HG02763 (cell line): ENCODE data around the gene PCDHB10.
"Not testable (repeated sequence)": the region's sequence is repeated elsewhere in the genome, so short reads cannot be mapped to it uniquely, and the experiment has no call there.

Source experiments
- ATAC-seq: cut with Tn5 transposase; IDR thresholded peaks from one replicate; pipeline ENCODE4 v1.9.1; 2021; ENCODE audit warnings: mild to moderate bottlenecking, moderate library complexity; ENCODE audit not compliant: unreplicated experiment

PCDHB10 gene

DNA sequence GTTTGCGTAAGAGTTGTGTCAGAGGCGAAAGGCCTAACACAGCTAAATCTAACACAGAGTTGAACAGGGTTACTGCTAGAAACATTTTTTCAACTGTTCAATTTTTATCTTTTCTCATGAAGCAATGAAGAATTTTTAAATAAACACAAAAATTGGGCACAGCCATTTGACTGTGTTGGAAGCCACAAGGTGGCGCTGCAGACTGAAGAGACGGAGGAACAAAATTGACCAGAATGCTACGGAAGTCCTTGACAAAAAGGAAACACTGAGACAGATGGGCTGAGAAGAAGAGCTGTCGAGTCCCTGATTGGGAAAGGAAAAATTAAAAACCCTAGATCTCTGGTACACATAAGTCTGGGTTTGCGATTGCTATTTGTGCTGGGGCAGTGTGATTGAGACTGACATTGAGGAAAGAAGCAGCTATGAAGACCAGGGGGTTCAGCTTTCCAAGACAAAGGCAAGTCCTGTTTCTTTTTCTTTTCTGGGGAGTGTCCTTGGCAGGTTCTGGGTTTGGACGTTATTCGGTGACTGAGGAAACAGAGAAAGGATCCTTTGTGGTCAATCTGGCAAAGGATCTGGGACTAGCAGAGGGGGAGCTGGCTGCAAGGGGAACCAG is 5.1 kb upstream of the PCDHB10 start, which contains the start of gene PCDHB9:
Gene PCDHB9 (plus strand): TSS at position 265 of the 616 bp plus-strand sequence. CDS start 158 bp downstream, at position 423.
- ATAC-seq, result no peak

DNA sequence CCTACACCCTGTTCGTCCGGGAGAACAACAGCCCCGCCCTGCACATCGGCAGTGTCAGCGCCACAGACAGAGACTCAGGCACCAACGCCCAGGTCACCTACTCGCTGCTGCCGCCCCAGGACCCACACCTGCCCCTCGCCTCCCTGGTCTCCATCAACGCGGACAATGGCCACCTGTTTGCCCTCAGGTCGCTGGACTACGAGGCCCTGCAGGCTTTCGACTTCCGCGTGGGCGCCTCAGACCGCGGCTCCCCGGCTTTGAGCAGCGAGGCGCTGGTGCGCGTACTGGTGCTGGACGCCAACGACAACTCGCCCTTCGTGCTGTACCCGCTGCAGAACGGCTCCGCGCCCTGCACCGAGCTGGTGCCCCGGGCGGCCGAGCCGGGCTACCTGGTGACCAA is 3.5 kb upstream of the PCDHB10 start:
- not testable (repeated sequence) for ATAC-seq

DNA sequence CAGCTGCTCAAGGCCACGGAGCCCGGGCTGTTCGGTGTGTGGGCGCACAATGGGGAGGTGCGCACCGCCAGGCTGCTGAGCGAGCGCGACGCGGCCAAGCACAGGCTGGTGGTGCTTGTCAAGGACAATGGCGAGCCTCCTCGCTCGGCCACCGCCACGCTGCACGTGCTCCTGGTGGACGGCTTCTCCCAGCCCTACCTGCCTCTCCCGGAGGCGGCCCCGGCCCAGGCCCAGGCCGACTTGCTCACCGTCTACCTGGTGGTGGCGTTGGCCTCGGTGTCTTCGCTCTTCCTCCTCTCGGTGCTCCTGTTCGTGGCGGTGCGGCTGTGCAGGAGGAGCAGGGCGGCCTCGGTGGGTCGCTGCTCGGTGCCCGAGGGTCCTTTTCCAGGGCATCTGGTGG is 3.0 kb upstream of the PCDHB10 start:
- ATAC-seq, result not testable (repeated sequence)

DNA sequence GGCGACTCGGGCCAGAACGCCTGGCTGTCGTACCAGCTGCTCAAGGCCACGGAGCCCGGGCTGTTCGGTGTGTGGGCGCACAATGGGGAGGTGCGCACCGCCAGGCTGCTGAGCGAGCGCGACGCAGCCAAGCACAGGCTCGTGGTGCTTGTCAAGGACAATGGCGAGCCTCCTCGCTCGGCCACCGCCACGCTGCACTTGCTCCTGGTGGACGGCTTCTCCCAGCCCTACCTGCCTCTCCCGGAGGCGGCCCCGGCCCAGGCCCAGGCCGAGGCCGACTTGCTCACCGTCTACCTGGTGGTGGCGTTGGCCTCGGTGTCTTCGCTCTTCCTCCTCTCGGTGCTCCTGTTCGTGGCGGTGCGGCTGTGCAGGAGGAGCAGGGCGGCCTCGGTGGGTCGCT is 2.2 kb downstream of the PCDHB10 start:
- not testable (repeated sequence) for ATAC-seq

DNA sequence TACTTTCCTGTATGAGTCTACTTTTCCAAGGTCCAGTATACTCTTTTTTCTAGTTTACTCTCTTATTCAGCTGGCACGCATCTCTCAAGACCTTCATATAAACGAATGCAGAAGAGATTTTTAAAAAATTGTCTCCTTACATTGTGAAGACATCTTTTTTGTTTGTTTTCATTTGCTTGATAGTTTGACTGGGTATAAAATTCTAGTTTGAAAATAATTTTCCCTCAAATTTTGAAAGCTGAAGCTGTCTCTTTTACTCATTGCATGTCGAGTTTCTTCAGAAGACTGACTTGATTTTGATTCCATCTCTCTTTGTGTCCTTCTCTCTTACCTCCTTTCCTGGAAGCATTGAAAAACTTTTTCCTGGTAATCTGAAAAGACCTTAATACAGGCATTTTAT is 4.2 kb downstream of the PCDHB10 start:
- no peak for ATAC-seq

DNA sequence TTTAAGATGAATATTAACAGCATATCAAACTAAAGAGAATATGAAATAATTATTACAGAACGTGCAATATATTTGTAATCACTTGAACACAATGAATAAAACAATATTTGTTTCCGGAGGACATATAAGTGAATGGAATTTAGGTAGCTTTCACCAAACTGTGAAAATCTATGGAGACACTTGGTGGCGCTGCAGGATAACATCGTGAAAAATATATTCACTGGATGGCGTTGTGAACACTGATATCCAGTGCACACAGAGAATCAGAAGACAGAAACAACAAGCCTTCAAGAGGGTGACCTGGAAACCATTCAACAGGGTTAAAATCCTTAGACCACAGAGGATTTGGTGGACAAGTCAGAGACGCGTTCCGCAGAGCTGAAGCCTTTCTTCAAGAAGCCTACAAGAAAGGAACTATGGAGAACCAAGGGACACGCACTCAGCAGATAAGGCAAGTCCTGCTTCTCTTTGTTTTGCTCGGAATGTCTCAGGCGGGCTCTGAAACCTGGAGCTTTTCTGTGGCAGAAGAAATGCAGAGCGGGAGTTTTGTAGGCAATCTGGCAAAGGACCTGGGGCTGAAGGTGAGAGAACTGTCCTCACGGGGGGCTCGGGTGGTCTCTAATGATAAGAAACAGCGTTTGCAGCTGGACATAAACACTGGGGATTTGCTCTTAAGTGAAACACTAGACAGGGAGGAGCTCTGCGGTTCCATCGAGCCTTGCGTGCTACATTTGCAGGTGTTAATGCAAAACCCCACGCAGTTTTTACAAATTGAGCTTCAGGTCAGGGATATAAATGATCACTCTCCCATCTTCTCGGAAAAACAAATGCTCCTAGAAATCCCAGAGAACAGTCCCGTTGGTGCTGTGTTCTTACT is 7.4 kb downstream of the PCDHB10 start, which contains the start of gene PCDHB11:
Gene PCDHB11 (plus strand): TSS at position 269 of the 877 bp plus-strand sequence. CDS start 148 bp downstream, at position 417.
- ATAC-seq, result no peak

DNA sequence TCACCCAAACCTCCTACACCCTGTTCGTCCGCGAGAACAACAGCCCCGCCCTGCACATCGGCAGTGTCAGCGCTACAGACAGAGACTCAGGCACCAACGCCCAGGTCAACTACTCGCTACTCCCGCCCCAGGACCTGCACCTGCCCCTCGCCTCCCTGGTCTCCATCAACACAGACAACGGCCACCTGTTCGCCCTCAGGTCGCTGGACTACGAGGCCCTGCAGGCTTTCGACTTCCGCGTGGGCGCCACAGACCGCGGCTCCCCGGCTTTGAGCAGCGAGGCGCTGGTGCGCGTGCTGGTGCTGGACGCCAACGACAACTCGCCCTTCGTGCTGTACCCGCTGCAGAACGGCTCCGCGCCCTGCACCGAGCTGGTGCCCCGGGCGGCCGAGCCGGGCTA is 9.0 kb downstream of the PCDHB10 start:
- ATAC-seq, result not testable (repeated sequence)

DNA sequence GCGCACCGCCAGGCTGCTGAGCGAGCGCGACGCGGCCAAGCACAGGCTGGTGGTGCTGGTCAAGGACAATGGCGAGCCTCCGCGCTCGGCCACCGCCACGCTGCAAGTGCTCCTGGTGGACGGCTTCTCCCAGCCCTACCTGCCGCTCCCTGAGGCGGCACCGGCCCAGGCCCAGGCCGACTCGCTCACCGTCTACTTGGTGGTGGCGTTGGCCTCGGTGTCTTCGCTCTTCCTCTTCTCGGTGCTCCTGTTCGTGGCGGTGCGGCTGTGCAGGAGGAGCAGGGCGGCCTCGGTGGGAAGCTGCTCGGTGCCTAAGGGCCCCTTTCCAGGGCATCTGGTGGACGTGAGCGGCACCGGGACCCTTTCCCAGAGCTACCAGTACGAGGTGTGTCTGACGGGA is 9.5 kb downstream of the PCDHB10 start:
- ATAC-seq, result not testable (repeated sequence)

DNA sequence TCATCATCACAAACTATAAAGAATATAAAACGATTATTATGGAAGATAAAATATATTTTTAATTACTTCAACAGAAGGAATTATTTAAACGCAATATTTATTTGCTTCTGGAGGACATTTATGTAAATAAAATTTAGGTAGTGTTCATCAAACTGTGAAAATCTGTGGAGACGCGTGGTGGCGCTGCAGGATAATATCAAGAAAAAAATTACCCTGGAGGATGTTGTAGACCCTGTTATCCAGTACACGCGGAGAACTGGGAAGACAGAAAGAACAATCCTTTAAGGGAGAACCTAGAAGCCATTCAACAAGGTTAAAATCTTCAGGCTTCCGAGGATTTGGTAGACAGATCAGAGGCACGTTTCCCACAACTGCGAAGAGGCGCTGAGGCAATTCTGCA is 16.3 kb downstream of the PCDHB10 start, which contains the start of gene PCDHB12:
Gene PCDHB12 (plus strand): TSS at position 242 of the 400 bp plus-strand sequence. CDS start 189 bp downstream, outside the sequence.
- no peak for ATAC-seq

DNA sequence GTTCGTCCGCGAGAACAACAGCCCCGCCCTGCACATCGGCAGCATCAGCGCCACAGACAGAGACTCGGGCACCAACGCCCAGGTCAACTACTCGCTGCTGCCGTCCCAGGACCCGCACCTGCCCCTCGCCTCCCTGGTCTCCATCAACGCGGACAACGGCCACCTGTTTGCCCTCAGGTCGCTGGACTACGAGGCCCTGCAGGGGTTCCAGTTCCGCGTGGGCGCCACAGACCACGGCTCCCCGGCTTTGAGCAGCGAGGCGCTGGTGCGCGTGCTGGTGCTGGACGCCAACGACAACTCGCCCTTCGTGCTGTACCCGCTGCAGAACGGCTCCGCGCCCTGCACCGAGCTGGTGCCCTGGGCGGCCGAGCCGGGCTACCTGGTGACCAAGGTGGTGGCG is 18.1 kb downstream of the PCDHB10 start:
- ATAC-seq, result not testable (repeated sequence)

DNA sequence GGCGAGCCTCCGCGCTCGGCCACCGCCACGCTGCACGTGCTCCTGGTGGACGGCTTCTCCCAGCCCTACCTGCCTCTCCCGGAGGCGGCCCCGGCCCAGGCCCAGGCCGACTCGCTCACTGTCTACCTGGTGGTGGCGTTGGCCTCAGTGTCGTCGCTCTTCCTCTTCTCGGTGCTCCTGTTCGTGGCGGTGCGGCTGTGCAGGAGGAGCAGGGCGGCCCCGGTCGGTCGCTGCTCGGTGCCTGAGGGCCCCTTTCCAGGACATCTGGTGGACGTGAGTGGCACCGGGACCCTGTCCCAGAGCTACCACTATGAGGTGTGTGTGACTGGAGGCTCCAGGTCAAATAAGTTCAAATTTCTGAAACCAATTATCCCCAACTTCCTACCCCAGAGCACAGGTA is 18.7 kb downstream of the PCDHB10 start:
- ATAC-seq, result not testable (repeated sequence)

DNA sequence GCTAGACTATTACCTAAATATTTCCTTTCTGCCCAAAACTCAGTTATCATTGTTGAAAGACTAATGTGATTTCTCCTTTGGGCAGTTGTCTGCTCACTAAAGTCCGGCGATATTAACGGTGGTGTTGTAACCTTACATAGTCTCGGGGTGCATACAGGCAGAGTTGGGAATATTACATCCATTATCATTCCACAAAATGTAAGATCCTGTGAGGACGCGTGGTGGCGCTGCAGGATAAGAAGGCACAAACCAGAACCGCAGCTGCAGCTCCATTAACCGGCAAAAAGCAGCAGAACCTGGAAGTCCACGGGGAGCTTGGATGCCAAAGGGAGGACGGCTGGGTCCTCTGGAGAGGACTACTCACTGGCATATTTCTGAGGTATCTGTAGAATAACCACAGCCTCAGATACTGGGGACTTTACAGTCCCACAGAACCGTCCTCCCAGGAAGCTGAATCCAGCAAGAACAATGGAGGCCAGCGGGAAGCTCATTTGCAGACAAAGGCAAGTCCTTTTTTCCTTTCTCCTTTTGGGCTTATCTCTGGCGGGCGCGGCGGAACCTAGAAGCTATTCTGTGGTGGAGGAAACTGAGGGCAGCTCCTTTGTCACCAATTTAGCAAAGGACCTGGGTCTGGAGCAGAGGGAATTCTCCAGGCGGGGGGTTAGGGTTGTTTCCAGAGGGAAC is 21.6 kb downstream of the PCDHB10 start, which contains the start of gene PCDHB13:
Gene PCDHB13 (plus strand): TSS at position 264 of the 684 bp plus-strand sequence. CDS start 205 bp downstream, at position 469.
- not testable (repeated sequence) for ATAC-seq

DNA sequence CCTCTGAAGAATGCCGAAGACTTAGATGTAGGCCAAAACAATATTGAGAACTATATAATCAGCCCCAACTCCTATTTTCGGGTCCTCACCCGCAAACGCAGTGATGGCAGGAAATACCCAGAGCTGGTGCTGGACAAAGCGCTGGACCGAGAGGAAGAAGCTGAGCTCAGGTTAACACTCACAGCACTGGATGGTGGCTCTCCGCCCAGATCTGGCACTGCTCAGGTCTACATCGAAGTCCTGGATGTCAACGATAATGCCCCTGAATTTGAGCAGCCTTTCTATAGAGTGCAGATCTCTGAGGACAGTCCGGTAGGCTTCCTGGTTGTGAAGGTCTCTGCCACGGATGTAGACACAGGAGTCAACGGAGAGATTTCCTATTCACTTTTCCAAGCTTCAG is 22.4 kb downstream of the PCDHB10 start:
- not testable (repeated sequence) for ATAC-seq

DNA sequence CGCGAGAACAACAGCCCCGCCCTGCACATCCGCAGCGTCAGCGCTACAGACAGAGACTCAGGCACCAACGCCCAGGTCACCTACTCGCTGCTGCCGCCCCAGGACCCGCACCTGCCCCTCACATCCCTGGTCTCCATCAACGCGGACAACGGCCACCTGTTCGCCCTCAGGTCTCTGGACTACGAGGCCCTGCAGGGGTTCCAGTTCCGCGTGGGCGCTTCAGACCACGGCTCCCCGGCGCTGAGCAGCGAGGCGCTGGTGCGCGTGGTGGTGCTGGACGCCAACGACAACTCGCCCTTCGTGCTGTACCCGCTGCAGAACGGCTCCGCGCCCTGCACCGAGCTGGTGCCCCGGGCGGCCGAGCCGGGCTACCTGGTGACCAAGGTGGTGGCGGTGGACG is 23.4 kb downstream of the PCDHB10 start:
- ATAC-seq, result not testable (repeated sequence)

DNA sequence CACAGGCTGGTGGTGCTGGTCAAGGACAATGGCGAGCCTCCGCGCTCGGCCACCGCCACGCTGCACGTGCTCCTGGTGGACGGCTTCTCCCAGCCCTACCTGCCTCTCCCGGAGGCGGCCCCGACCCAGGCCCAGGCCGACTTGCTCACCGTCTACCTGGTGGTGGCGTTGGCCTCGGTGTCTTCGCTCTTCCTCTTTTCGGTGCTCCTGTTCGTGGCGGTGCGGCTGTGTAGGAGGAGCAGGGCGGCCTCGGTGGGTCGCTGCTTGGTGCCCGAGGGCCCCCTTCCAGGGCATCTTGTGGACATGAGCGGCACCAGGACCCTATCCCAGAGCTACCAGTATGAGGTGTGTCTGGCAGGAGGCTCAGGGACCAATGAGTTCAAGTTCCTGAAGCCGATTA is 23.9 kb downstream of the PCDHB10 start:
- ATAC-seq, result not testable (repeated sequence)

DNA sequence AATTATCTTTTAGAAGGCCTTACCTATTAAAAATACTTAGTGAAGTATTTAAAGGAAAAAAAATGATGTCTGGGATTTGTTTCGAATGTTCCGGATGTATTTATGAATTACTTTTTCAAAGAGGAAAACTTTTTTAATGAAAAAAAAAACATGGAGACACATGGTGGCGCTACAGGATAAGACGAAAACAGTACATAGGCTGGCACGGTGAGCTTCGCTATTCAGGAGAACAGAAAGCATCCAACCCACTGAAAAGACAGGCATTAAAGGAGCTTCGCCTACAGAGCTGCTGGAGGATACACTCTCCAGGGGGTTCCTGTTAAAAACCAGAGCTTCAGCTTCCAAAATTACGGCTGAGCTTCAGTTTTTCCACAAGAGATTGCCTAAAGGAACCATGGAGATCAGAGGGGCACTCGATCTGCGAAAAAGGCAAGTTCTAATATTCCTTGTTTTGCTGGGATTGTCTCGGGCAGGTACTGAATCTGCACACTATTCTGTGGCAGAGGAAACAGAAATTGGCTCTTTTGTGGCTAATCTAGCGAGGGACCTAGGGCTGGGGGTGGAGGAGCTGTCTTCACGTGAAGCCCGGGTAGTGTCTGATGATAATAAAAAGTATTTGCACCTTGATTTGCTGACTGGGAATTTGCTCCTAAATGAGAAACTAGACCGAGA is 31.1 kb downstream of the PCDHB10 start, which contains the start of gene PCDHB14:
Gene PCDHB14 (plus strand): TSS at position 232 of the 672 bp plus-strand sequence. CDS start 163 bp downstream, at position 395.
- no peak for ATAC-seq

DNA sequence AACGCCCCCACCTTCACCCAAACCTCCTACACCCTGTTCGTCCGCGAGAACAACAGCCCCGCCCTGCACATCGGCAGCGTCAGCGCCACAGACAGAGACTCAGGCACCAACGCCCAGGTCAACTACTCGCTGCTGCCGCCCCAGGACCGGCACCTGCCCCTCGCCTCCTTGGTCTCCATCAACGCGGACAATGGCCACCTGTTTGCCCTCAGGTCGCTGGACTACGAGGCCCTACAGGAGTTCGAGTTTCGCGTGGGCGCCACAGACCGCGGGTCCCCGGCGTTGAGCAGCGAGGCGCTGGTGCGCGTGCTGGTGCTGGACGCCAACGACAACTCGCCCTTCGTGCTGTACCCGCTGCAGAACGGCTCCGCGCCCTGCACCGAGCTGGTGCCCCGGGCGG is 32.7 kb downstream of the PCDHB10 start:
- ATAC-seq, result not testable (repeated sequence)

DNA sequence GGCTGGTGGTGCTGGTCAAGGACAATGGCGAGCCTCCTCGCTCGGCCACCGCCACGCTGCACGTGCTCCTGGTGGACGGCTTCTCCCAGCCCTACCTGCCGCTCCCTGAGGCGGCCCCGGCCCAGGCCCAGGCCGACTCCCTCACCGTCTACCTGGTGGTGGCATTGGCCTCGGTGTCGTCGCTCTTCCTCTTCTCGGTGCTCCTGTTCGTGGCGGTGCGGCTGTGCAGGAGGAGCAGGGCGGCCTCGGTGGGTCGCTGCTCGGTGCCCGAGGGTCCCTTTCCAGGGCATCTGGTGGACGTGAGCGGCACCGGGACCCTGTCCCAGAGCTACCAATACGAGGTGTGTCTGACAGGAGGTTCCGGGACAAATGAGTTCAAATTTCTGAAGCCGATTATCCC is 33.3 kb downstream of the PCDHB10 start:
- ATAC-seq, result not testable (repeated sequence)

DNA sequence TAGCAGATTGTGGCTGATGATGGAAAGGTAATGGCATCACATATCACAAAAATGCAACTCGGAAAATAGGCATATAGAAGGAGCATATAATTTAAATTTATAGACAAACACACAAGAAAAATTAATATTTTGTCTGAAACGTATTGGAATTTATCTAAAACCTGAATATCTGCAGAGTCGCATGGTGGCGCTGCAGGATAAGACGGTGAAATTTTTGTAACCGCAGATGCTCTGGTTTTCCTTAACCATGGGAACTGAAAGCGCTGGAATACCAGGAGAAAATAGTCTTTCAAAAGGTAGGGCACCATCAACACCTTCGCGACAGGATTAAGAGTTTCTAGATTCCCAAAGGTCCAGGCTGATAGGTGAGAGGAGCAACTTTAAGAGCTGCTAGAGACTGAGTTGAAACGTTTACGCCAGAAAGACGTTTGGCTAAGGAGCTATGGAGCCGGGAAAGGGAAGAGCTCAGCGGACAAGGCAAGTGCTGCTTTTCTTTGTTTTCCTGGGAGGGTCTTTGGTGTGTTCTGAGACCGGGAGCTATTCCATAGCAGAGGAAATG is 42.0 kb downstream of the PCDHB10 start:
- no peak for ATAC-seq

DNA sequence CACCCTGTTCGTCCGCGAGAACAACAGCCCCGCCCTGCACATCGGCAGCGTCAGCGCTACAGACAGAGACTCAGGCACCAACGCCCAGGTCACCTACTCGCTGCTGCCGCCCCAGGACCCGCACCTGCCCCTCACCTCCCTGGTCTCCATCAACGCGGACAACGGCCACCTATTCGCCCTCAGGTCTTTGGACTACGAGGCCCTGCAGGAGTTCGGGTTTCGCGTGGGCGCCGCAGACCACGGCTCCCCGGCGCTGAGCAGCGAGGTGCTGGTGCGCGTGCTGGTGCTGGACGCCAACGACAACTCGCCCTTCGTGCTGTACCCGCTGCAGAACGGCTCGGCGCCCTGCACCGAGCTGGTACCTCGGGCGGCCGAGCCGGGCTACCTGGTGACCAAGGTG is 43.8 kb downstream of the PCDHB10 start:
- ATAC-seq, result not testable (repeated sequence)
